Measurements from ENCODE around the gene PDIA6.
A peak's percentile ranks its signal among the peaks of the same experiment; 100 is the strongest.

PDIA6 gene

GRCh38 chr2:10750610-10751009, 62.0 kb downstream of the PDIA6 start:
- no peak for TF ChIP-seq ZFX (IDR thresholded peaks at IDR 0.05; ENCODE audit: borderline replicate concordance)
- TF ChIP-seq CTCF (IDR thresholded peaks at IDR 0.05): no peak
- H3K27ac ChIP-seq: peak overlapping the region; percentile 92; the same call in 1 of the 2 replicates

GRCh38 chr2:10742666-10743065, 69.9 kb downstream of the PDIA6 start:
- H3K27ac ChIP-seq: no peak overlapping the region
- no peak for TF ChIP-seq ZFX (IDR thresholded peaks at IDR 0.05; ENCODE audit: borderline replicate concordance)
- TF ChIP-seq CTCF (IDR thresholded peaks at IDR 0.05): no peak

- no peak overlapping the region for H3K27ac ChIP-seq
- TF ChIP-seq ZFX (IDR thresholded peaks at IDR 0.05; ENCODE audit: borderline replicate concordance) (no peak), CTCF (IDR thresholded peaks at IDR 0.05) (no peak)
These were observed 71.4 kb downstream of the PDIA6 start for GRCh38 chr2:10741139-10741538.

GRCh38 chr2:10740226-10740625, 72.4 kb downstream of the PDIA6 start:
- TF ChIP-seq ZFX (IDR thresholded peaks at IDR 0.05; ENCODE audit: borderline replicate concordance) (no peak), CTCF (IDR thresholded peaks at IDR 0.05) (no peak)
- H3K27ac ChIP-seq: no peak overlapping the region

- TF ChIP-seq CTCF (IDR thresholded peaks at IDR 0.05): no peak
- TF ChIP-seq ZFX (IDR thresholded peaks at IDR 0.05; ENCODE audit: borderline replicate concordance): no peak
- no peak overlapping the region for H3K27ac ChIP-seq
These were observed 74.4 kb downstream of the PDIA6 start for GRCh38 chr2:10738192-10738591.

GRCh38 chr2:10733980-10734379, 78.6 kb downstream of the PDIA6 start:
- H3K27ac ChIP-seq: no peak overlapping the region
- no peak for TF ChIP-seq CTCF (IDR thresholded peaks at IDR 0.05)
- no peak for TF ChIP-seq ZFX (IDR thresholded peaks at IDR 0.05; ENCODE audit: borderline replicate concordance)

- H3K27ac ChIP-seq: no peak overlapping the region
- no peak for TF ChIP-seq ZFX (IDR thresholded peaks at IDR 0.05; ENCODE audit: borderline replicate concordance)
- TF ChIP-seq CTCF (IDR thresholded peaks at IDR 0.05): no peak
These were observed 79.0 kb downstream of the PDIA6 start for GRCh38 chr2:10733566-10733925.

Data from 22Rv1 (cell line).